ENCODE measurements around the gene LCP1. TPM values are rescaled to one million over a fixed set of nuclear protein-coding genes. Genes with fewer than 3 reads are reported as not detected.

Gene LCP1
- total RNA-seq, 4 donors from 2014 or later = 17.3 to 34.8 (median 24.7) TPM

GRCh38 chr13:46116653-46117502, 65.1 kb downstream of the LCP1 start:
- intact Hi-C loops (cut with DNase I; ENCODE audit: low total_unique reads) = no loop called here
- no peak for TF ChIP-seq POLR2A (IDR thresholded peaks at IDR 0.05)
- no peak for DNase-seq

GRCh38 chr13:46114613-46115012, 67.4 kb downstream of the LCP1 start:
- Histone ChIP-seq H3K4me3 (no peak overlapping the region), H3K4me1 (no peaks in the 10 kb centered on the region)
- no peak for TF ChIP-seq POLR2A (IDR thresholded peaks at IDR 0.05)
- TF ChIP-seq CTCF (IDR thresholded peaks at IDR 0.05) = no peak

More at GRCh38 chr13:46116653-46117502, 65.1 kb downstream of the LCP1 start:
- Histone ChIP-seq H3K4me1 (no peaks in the 10 kb centered on the region), H3K27ac (no peak overlapping the region), H3K4me3 (no peak overlapping the region), H3K9me3 (no peaks in the 10 kb centered on the region), H3K36me3 (no peaks in the 10 kb centered on the region), H3K27me3 (no peaks in the 10 kb centered on the region)

GRCh38 chr13:46113596-46113995, 68.4 kb downstream of the LCP1 start:
- Histone ChIP-seq H3K4me1 (no peaks in the 10 kb centered on the region), H3K27ac (no peak overlapping the region), H3K27me3 (no peaks in the 10 kb centered on the region), H3K36me3 (no peaks in the 10 kb centered on the region), H3K4me3 (no peak overlapping the region), H3K9me3 (no peaks in the 10 kb centered on the region)
- intact Hi-C loops (cut with DNase I; ENCODE audit: low total_unique reads) = no loop called here
- DNase-seq = no peak
- no peak for TF ChIP-seq POLR2A (IDR thresholded peaks at IDR 0.05)
- no peak for TF ChIP-seq CTCF (IDR thresholded peaks at IDR 0.05)

More at GRCh38 chr13:46114613-46115012, 67.4 kb downstream of the LCP1 start:
- Histone ChIP-seq H3K36me3 (no peaks in the 10 kb centered on the region), H3K9me3 (no peaks in the 10 kb centered on the region), H3K27ac (no peak overlapping the region), H3K27me3 (no peaks in the 10 kb centered on the region)
- DNase-seq = no peak
- intact Hi-C loops (cut with DNase I; ENCODE audit: low total_unique reads) = no loop called here

GRCh38 chr13:46111151-46111550, 70.8 kb downstream of the LCP1 start:
- Histone ChIP-seq H3K4me3 (no peak overlapping the region), H3K27me3 (no peaks in the 10 kb centered on the region), H3K27ac (no peak overlapping the region), H3K36me3 (no peaks in the 10 kb centered on the region), H3K9me3 (no peaks in the 10 kb centered on the region), H3K4me1 (no peaks in the 10 kb centered on the region)
- intact Hi-C loops (cut with DNase I; ENCODE audit: low total_unique reads) = no loop called here
- DNase-seq = no peak
- TF ChIP-seq POLR2A (IDR thresholded peaks at IDR 0.05) = no peak
- no peak for TF ChIP-seq CTCF (IDR thresholded peaks at IDR 0.05)

GRCh38 chr13:46109451-46109850, 72.5 kb downstream of the LCP1 start:
- H3K36me3 ChIP-seq = no peaks in the 10 kb centered on the region
- DNase-seq = no peak
- H3K4me1 ChIP-seq = no peaks in the 10 kb centered on the region
- TF ChIP-seq POLR2A (IDR thresholded peaks at IDR 0.05) (no peak), CTCF (IDR thresholded peaks at IDR 0.05) (no peak)
- H3K4me3 ChIP-seq = no peak overlapping the region
- intact Hi-C loops (cut with DNase I; ENCODE audit: low total_unique reads) = no loop called here
- no peak overlapping the region for H3K27ac ChIP-seq
- H3K27me3 ChIP-seq = no peaks in the 10 kb centered on the region
- no peaks in the 10 kb centered on the region for H3K9me3 ChIP-seq

All from uterus (tissue), 4 donors.